Left lobe of liver (tissue), 2 donors: ENCODE results near the gene CTSE. TPM values are rescaled to one million over a fixed set of nuclear protein-coding genes. Genes with fewer than 3 reads are reported as not detected.
A peak's percentile ranks its signal among the peaks of the same experiment; 100 is the strongest.
"Not testable (repeated sequence)": the region's sequence is repeated elsewhere in the genome, so short reads cannot be mapped to it uniquely, and the experiment has no call there.

Experiments used
- ATAC-seq: fragments of 200-7000 bp; cut with Tn5 transposase; one replicate; pipeline ENCODE4 v1.9.1; 2020; ENCODE audit warnings: mild to moderate bottlenecking, moderate library complexity
- DNase-seq: peaks from one replicate; pipeline ENCODE4 v3.0.0-alpha.2; 2020; ENCODE audit warnings: low spot score
- total RNA-seq: library from RNA; stranded (reverse); gene quantifications from one replicate; pipeline ENCODE4 v1.2.1, GENCODE V29; 2021
- donor health status: DM: no; HTN: no; CAD: no; lungs with moderate emphysema.
- donor health status: DM: no; HTN: yes; CAD: no.

The CTSE gene
- not detected for total RNA-seq

DNA sequence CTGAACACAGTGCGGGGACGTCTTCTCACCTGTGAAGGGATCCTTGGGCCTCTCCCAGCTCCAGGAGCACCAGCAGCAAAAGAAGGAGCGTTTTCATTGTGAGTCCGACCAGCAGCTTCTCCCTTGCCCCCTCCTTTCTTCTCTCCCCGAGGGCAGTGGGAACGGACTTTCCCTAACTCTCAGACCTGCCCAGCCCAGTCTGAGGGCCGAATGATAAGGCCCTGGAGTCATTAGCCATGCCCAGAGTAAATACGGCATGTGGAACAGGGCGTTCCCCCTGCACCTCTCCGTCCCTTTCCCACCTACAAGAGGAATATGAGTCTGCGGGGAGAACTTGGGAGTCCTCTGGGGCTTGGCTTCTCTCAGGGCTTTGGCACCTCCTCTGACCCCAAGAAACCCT, at the start of gene CTSE:
Gene CTSE, minus strand, starts transcription at position 201 of the 400 bp plus-strand sequence. Its CDS starts 104 bp downstream, at position 97.
- ATAC-seq: no peak
- no peak for DNase-seq

DNA sequence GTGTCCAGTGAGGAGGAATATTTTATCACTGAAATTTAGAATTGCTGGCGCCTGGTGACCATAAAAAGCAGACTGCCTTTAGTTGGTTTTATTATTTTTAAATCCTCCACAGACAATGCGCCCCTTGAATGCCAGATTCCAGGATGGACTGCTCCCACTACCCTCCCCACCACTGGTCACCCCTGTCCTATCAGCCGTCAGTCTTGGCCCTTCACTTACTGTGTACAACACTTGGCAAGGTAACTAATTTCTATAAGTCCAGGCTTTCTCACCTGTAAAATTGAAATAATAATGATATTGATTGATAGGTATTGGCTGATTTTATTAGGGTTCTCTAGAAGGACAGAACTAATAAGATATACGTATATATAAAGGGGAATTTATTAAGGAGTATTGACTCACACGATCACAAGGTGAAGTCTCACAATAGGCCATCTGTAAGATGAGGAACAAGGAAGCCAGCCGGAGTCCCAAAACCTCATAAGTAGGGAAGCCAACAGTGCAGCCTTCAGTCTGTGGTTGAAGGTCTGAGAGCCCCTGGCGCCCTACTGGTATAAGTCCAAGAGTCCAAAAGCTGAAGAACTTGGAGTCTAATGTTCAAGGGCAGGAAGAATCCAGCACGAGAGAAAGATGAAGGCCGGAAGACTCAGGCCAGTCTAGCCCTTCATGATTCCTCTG, 47.1 kb upstream of the CTSE start:
- ATAC-seq (no peak), DNase-seq (no peak)

DNA sequence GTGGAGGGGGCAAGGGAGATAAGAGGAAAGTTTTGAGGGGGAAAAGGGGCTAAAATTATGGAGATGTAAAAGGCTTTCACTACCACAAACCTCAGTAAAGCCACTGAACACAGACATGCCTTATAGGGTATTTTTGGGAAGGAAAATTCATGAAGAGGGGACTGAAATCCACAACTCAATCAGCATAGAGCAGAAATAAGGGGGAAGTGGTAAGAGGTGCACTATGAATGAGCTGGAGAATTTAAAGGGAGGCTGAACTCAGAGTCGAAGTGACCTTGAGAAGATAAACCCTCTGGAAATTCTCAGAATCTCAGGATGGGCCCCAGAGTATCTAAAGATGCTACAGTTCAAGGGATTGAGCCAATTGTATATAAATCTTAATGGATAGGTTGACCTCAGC, 44.6 kb upstream of the CTSE start:
- ATAC-seq (no peak), DNase-seq (no peak)

DNA sequence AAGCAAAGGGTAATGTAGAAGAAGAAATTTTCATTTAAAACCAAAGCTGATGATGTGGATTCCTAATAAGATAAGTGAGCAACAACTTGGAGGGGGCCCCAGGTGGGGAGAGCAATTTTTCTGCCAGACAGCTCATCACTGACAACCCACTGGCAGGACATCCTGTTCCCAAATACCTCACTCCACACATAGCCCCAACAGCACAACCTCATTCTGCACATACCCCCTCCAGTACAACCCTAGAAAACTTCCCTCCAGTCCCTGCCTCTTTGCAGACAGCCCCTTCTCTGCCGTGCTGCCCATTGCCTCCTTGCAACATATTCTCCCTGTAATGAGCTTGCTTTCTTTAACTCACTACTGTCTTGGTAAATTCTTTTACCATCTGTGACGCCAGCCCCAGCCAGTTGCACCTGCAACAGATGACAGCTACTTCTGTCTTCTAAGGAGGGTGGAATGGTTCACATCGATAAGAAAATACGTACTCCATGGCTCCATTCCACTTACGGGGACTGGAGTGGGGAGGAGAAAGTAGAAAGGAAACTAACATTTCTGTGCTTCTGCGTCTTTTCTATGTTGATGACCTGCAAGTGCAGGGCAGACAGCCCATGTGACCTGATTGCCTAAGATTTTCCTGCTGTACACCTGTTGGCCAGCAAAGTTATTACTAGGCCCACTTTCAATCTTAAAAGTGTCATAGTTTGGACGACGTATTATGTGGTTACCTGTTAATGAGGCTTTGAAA, 44.0 kb upstream of the CTSE start:
- ATAC-seq (peak; percentile 85), DNase-seq (peak; percentile 72)

DNA sequence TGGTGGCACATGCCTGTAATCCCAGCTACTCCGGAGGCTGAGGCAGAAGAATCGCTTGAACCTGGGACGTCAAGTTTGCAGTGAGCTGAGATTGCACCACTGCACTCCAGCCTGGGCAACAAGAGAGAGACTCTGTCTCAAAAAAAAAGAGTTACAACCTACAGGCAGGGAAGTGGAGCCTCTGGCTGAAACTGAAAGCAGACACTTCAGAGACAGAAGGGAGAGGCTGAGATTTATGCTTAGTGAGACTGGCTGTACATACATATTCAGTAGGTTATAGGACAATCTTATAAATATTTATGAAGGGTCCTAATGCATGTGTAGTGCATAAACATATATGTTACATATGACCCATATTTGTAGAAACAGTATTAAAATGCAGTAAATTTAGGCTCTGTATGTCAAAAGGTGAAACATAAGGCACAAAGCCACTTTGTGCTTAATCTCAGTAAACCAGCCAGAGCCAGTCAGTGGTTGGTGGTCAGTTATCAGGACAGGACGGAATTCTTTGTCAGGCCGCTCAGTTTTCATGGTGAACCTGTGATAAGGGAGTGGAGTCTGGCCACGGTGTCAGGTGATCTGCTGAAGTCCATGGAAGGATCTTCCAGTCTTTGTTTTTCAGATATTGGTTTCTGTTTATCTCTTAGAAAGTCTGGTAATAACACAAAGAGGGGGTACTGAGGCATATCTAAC, 42.9 kb upstream of the CTSE start:
- DNase-seq: no peak

DNA sequence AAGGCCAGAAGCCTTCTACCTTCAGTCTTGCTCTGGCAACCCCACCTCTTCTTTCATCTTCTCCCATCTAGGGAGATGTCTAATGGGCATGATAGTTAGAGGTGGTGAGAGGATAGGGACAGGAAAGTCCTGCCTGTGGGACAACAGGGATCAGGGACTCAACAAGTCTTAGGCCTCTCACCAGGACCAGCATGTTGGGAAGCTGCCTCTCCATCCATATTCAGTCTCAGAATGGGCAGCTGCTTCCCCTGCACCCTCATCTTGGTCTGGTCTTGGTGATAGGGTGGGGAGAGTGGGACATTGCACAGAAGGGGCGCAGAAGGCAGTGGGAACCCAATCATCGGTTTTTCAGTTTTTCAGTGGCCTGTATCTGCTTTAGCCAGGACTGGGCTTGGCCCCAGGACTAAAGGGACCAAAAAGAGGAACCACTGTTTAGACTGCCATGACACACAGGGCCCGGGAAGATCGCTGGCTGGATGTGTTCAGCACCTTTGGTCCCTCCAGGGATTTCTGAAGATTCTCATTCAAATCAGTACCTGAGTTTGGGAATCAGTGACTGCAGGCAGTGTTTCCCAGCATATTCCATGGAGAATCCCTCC, 42.0 kb upstream of the CTSE start:
- DNase-seq (no peak), ATAC-seq (no peak)

More for the DNA sequence above, 42.9 kb upstream of the CTSE start:
- ATAC-seq: peak; percentile 69

DNA sequence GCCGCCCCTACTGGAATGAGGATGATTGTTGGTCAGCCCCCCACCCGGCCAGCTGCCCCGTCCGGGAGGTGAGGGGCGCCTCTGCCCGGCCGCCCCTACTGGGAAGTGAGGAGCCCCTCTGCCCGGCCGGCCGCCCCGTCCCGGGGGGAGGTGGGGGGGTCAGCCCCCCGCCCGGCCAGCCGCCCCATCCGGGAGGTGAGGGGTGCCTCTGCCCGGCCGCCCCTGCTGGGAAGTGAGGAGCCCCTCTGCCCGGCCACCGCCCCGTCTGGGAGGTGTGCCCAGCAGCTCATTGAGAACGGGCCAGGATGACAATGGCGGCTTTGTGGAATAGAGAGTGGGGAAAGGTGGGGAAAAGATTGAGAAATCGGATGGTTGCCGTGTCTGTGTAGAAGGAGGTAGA, 40.8 kb upstream of the CTSE start:
- not testable (repeated sequence) for DNase-seq, ATAC-seq

DNA sequence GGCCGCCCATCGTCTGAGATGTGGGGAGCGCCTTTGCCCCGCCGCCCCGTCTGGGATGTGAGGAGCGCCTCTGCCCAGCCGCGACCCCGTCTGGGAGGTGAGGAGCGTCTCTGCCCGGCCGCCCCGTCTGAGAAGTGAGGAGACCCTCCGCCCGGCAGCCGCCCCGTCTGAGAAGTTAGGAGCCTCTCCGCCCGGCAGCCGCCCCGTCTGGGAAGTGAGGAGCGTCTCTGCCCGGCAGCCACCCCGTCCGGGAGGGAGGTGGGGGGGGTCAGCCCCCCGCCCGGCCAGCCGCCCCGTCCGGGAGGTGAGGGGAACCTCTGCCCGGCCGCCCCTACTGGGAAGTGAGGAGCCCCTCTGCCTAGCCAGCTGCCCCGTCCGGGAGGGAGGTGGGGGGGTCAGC, 40.3 kb upstream of the CTSE start:
- not testable (repeated sequence) for ATAC-seq, DNase-seq

DNA sequence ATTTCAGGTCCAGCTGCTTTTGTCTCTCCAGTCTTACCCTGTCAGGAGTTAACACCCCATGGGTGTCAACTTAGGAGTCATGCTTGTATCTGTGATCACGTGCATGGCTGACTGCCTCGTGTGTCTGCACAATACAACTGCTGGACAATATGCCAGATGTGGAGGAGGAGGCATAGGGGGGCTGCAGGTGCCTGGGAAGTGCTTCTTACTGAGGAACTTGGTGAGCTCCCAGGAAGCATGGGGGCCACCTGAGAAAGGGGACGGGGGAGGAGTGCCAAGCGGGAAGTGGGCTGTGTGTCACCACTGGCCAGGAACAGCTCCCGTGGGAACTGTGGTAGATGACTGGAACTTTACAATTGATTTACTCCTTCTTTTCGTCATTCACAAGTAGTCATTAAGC, 38.8 kb upstream of the CTSE start:
- ATAC-seq: no peak

DNA sequence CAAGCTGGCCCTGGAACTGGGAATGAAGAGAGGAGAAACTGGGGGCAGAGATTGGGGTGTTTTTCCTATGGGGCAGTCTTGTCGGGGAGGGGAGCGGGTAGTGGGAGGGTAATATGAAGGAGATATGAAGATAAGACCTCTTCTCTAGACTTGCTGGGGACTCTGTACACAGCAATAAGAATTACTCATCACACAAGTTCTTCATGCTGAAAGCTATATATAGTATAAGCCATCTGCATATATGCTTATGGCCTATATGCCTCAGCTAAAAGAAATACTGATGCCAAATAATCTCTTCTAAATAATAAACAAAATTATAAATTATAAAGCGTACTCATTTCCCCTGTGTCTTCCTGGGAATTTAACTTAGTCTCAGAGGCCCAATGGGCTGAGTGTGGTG, 37.1 kb upstream of the CTSE start:
- ATAC-seq (no peak), DNase-seq (no peak)

More for the DNA sequence above, 38.8 kb upstream of the CTSE start:
- no peak for DNase-seq

DNA sequence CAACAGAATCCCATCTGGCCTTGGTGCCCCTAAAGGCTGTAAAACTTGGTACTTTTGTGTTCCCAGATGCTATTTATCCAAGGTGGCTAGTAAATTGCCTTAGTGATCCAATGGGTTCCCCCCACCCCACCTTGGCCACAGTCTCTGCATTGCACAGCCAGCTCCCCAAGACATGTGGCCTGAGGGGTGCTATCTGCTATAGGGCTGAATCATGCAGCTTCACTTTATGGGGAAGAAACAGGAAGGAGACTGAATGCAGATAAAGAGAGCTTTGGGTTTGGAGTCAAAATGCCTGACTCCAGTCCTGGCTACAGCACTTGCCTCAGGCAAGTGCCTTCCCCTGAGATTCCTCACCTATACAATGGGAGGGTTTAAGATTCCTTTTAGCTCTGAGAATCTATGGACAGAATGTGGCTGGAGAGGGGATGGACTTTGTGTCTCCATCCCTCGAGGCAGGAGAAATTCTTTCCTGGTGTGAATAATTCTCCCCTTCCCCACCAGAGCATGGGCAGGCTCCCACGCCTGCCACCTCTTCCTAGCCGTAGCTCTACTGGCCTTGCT, 35.7 kb upstream of the CTSE start:
- no peak for ATAC-seq
- no peak for DNase-seq

DNA sequence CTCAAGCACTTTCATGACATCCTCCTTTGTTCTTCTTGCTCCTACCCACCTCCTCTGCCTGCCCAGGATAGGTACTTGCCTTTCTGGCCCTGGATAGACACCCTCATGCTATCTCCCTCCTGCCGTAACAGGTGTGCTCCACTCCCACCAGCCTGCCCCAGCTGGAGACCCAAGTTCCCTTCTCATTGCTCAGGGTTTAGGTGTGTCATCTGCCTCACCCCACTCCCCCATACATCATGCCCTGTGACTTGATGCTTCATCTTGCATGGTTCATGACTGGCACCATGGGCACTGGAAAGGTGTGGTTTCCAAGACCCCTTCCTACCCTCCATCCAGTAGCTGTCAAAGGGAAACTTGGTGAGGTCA, 35.2 kb upstream of the CTSE start:
- no peak for DNase-seq
- ATAC-seq: no peak

DNA sequence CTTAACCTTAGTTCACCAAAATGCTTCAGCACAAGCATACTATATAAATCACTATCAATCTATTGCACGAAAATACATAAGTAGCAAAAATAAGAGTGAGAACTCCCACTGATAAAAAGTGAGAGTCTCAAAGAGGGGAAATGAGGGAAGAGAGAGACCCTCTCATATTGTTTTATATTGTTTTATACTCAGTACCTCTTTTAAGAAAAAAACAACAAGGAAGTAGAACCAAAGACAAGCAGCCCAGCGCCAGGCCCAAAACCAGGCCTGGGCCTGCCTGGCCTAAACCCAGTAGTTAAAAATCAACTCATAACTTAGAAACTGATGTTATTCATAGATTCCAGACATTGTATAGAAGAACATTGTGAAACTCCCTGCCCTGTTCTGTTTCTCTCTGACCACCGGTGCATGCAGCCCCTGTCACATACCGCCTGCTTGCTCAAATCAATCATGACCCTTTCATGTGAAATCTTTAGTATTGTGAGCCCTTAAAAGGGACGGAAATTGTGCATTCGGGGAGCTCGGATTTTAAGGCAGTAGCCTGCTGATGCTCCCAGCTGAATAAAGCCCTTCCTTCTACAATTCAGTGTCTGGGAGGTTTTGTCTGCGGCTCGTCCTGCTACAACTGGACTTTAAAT, 34.7 kb upstream of the CTSE start:
- ATAC-seq, DNase-seq: not testable (repeated sequence)

DNA sequence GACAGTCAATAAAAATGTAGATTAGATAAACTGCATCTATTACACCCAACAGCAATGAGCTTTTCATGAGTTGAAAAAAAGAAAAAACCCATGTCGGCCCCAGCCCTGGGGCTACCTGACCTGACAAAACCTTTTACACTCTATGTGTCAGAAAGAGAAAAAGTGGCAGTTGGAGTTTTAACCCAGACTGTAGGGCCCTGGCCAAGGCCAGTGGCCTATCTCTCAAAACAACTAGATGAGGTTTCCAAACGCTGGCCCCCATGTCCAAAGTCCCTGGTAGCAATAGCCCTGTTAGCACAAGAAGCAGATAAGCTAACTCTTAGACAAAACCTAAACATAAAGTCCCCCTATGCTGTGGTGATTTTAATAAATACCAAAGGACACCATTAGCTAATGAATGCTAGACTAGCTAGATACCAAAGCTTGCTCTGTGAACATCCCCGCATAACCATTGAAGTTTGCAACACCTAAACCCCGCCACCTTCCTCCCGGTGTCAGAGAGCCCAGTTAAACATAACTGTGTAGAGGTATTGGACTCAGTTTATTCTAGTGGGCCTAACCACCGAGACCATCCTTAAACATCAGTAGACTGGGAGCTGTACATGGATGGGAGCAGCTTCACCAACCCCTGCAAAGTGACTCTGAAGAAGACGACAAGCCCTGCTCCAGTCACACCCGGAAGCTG, 32.1 kb upstream of the CTSE start:
- peak; percentile 90 for DNase-seq

DNA sequence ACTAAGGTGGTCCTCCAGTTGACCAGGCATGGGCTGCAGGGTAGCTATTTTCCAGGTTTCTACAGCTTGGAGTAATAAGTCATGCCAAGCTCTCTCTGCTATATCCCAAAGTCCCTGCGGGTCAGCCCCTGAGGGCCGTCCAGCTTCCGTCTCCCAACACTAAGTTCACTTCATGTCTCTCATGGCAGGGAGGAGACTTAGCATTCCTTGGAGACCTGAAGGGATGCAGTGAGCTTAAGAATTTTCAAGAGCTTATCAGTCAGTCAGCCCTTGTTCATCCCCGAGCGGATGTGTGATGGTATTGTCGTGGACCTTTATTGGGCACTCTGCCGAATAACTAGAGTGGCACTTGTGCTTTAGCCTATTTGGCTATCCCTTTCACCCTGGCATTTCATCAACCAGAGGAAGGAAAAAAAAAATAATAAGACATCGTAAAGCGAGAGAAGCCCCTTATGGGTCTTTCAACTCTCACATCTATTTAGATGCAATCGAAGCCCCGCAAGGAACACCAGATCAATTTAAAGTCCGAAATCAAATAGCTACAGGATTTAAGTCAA, 31.5 kb upstream of the CTSE start:
- ATAC-seq, DNase-seq: not testable (repeated sequence)

More for the DNA sequence above, 32.1 kb upstream of the CTSE start:
- not testable (repeated sequence) for ATAC-seq

DNA sequence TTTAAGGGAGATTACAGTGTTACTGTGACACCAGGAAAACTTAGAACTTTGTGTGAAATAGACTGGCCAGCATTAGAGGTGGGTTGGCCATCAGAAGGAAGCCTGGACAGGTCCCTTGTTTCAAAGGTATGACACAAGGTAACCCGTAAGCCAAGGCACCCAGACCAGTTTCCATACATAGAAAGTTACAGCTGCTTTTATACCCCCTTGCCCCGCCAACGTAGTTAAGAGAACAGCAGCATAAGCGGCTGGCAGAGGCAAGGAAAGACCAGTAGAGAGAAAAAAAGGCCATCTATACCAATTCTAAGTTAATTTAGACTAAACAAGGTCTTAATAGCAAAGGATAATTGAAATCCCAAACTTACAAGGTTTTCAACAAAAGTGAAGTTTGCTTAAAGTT, 29.9 kb upstream of the CTSE start:
- not testable (repeated sequence) for ATAC-seq, DNase-seq

DNA sequence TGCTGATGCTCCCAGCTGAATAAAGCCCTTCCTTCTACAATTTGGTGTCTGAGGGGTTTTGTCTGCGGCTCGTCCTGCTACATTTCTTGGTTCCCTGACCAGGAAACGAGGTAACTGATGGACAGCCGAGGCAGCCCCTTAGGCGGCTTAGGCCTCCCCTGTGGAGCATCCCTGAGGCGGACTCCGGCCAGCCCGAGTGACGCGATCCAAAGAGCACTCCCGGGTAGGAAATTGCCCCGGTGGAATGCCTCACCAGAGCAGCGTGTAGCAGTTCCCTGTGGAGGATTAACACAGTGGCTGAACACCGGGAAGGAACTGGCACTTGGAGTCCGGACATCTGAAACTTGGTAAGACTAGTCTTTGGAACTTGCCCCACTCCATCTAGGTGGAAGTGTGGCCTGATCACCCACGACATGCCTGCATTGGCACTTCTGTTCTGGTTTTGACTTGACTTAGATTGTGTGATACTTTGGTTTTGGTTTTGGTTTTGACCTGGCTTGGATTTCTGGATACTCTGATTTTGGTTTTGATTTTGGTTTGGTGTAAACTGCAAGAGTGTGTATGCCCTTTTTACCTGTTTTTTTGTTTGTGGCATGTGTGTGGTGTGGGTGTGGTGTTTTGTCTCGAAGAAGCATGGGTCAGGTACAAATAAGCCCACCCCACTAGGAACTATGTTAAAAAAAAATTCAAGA, 29.4 kb upstream of the CTSE start, which contains the start of gene RHEX:
Gene RHEX, plus strand, starts transcription at position 255 of the 692 bp plus-strand sequence. CDS start 44,656 bp downstream, outside the sequence.
- DNase-seq (peak; percentile 85), ATAC-seq (peak; percentile 97)

DNA sequence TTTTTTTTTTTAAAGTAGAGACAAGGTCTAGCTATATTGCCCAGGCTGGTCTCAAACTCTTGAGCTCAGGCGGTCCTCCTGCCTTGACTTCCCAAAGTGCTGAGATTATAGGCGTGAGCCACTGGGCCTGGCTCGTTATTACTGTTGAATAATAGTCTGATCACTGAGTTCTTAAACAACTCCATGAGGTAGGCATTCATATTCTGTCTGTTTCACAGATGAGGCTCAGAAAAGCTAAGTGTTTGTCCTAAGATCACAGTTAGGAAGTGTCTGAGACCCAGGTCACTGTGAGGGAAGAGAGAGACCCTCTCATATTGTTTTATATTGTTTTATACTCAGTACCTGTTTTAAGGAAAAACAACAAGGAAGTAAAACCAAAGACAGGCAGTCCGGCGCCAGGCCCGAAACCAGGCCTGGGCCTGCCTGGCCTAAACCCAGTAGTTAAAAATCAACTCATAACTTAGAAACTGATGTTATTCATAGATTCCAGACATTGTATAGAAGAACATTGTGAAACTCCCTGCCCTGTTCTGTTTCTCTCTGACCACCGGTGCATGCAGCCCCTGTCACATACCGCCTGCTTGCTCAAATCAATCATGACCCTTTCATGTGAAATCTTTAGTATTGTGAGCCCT, 28.7 kb upstream of the CTSE start:
- not testable (repeated sequence) for ATAC-seq, DNase-seq
